Mesenchymal stem cell (in vitro differentiated cells and primary cell): Measurements from ENCODE around the gene LAMC1.

ENCODE experiments used
- DNase-seq: peaks from one replicate; pipeline ENCODE4 v3.0.0-alpha.2; 2013
- H2AFZ ChIP-seq: one replicate; pipeline ENCODE4 v1.6.1; 2013; ENCODE audit warnings: low read depth, mild to moderate bottlenecking, control low read depth, inconsistent platforms, low read length, moderate library complexity
- H2AK5ac ChIP-seq: 2 replicates; pipeline ENCODE4 v1.6.1; 2013; ENCODE audit warnings: low read length, moderate library complexity, mild to moderate bottlenecking, inconsistent platforms; ENCODE audit not compliant: severe bottlenecking
- H2BK120ac ChIP-seq: one replicate; pipeline ENCODE4 v1.6.1; 2013; ENCODE audit warnings: low read depth, mild to moderate bottlenecking, inconsistent platforms, low read length, moderate library complexity
- H2BK12ac ChIP-seq, 2 experiments: one replicate each; pipeline ENCODE4 v1.6.1; 2013; ENCODE audit warnings: inconsistent platforms in 2 of 2, low read length in 2 of 2, mild to moderate bottlenecking in 2 of 2, moderate library complexity in 2 of 2, control low read depth in 1 of 2
- H2BK15ac ChIP-seq: one replicate; pipeline ENCODE4 v1.6.1; 2013; ENCODE audit warnings: mild to moderate bottlenecking, low read depth, inconsistent platforms; ENCODE audit not compliant: poor library complexity, severe bottlenecking
- H2BK5ac ChIP-seq: 2 replicates; pipeline ENCODE4 v1.6.1; 2013; ENCODE audit warnings: low read depth, mild to moderate bottlenecking, low read length, control low read depth, inconsistent platforms; ENCODE audit not compliant: poor library complexity, severe bottlenecking
- H3K14ac ChIP-seq, 2 experiments: one replicate each; pipeline ENCODE4 v1.6.1; 2013; ENCODE audit warnings: inconsistent platforms in 2 of 2, low read length in 2 of 2, control low read depth in 1 of 2, mild to moderate bottlenecking in 1 of 2, moderate library complexity in 1 of 2
- H3K18ac ChIP-seq, 2 experiments: one replicate each; pipeline ENCODE4 v1.6.1; 2013; ENCODE audit warnings: inconsistent platforms in 2 of 2, low read length in 2 of 2, control low read depth in 1 of 2, low read depth in 1 of 2, mild to moderate bottlenecking in 1 of 2
- H3K23ac ChIP-seq, 2 experiments: one replicate each; pipeline ENCODE4 v1.6.1; 2013; ENCODE audit warnings: inconsistent platforms in 2 of 2, low read length in 2 of 2, mild to moderate bottlenecking in 2 of 2, moderate library complexity in 2 of 2, control low read depth in 1 of 2
- H3K27ac ChIP-seq: 2 replicates; pipeline ENCODE4 v1.5.1; 2013; ENCODE audit warnings: mild to moderate bottlenecking, moderate library complexity, low read length, control low read depth, inconsistent platforms; ENCODE audit not compliant: poor library complexity, severe bottlenecking
- H3K27me3 ChIP-seq, 2 experiments: 2 replicates each; pipeline versions ENCODE4 v1.6.1 to v1.7.0; 2013; ENCODE audit warnings: low read length in 2 of 2, mild to moderate bottlenecking in 2 of 2, moderate library complexity in 2 of 2, control low read depth in 1 of 2, inconsistent platforms in 1 of 2; ENCODE audit not compliant: control insufficient read depth in 1 of 2, insufficient read depth in 1 of 2
- H3K36me3 ChIP-seq, 2 experiments: 2 replicates each; pipeline versions ENCODE4 v1.6.1 to v1.7.0; 2013; ENCODE audit warnings: low read length in 2 of 2, control low read depth in 1 of 2, inconsistent platforms in 1 of 2, low read depth in 1 of 2, mild to moderate bottlenecking in 1 of 2; ENCODE audit not compliant: insufficient read depth in 2 of 2, control insufficient read depth in 1 of 2
- H3K4ac ChIP-seq, 2 experiments: one replicate each; pipeline ENCODE4 v1.6.1; 2013; ENCODE audit warnings: inconsistent platforms in 2 of 2, low read length in 2 of 2, mild to moderate bottlenecking in 2 of 2, moderate library complexity in 2 of 2, control low read depth in 1 of 2, low read depth in 1 of 2
- H3K4me1 ChIP-seq: 2 replicates; pipeline ENCODE4 v1.6.1; 2013; ENCODE audit warnings: low read depth, low read length, control low read depth; ENCODE audit not compliant: control insufficient read depth, insufficient read depth
- H3K4me2 ChIP-seq: 2 replicates; pipeline ENCODE4 v1.6.1; 2013; ENCODE audit warnings: low read length, mild to moderate bottlenecking, inconsistent platforms; ENCODE audit not compliant: poor library complexity, severe bottlenecking
- H3K4me3 ChIP-seq, 2 experiments: 2 replicates each; pipeline versions ENCODE4 v1.5.1 to v1.7.0; 2013; ENCODE audit warnings: low read length in 2 of 2, mild to moderate bottlenecking in 2 of 2, control low read depth in 1 of 2, low read depth in 1 of 2; ENCODE audit not compliant: insufficient read depth in 1 of 2
- H3K79me1 ChIP-seq: replicated peaks from 2 replicates; pipeline ENCODE4 v1.6.1; 2013; ENCODE audit warnings: mild to moderate bottlenecking, control low read depth, low read length, inconsistent platforms; ENCODE audit not compliant: poor library complexity, severe bottlenecking
- H3K9ac ChIP-seq: 2 replicates; pipeline ENCODE4 v1.7.0; 2013; ENCODE audit warnings: mild to moderate bottlenecking, low read length, moderate library complexity
- H3K9me3 ChIP-seq: 2 replicates; pipeline ENCODE4 v1.7.0; 2013; ENCODE audit warnings: mild to moderate bottlenecking, low read length; ENCODE audit not compliant: control insufficient read depth
- H4K8ac ChIP-seq: one replicate; pipeline ENCODE4 v1.6.1; 2013; ENCODE audit warnings: inconsistent platforms, mild to moderate bottlenecking, low read length, moderate library complexity
- H4K91ac ChIP-seq: one replicate; pipeline ENCODE4 v1.6.1; 2013; ENCODE audit warnings: mild to moderate bottlenecking, low read length, inconsistent platforms
- WGBS: methylation state at CpG from one replicate; pipeline ENCODE4 v1.1.7; 2013; ENCODE audit warnings: mixed read lengths; 5-methylcytosine and 5-hydroxymethylcytosine counted together

Gene LAMC1

DNA sequence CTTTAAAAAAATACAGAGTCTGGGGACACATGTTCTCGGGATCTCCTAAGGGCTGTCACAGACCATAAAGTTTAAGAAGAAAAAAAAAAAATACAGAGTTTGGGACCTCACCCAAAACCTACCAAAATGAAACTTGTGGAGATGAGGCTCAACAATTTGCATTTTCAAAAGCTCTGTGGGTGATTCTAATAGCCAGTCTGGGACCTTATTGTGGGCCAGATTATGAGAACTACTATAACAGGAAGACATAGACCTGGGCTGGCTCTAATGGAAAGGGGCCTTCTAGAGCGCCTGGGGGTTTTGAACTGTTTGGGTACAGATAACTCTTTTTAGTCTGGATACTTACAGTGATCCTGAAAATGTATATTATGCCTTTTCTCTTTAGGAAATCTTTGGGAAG is 69.1 kb downstream of the LAMC1 start:
- H2AK5ac ChIP-seq: no peak overlapping the region
- WGBS: 100% methylated on average over 1 of the region's 2 CpGs
- H2BK5ac ChIP-seq: no peak overlapping the region
- H3K4ac ChIP-seq: no peak overlapping the region
- H3K9me3 ChIP-seq: no peaks in the 10 kb centered on the region
- H3K36me3 ChIP-seq: peaks cover 0 to 40% of the 10 kb centered on the region in 2 experiments
- no peak overlapping the region for H3K14ac ChIP-seq
- no peak overlapping the region for H2BK12ac ChIP-seq
- no peak overlapping the region for H2AFZ ChIP-seq
- H3K79me1 ChIP-seq: peaks cover 3% of the 10 kb centered on the region
- H3K27ac ChIP-seq: no peak overlapping the region
- peak overlapping the region; percentile 50 for H3K9ac ChIP-seq
- peak overlapping the region in 1 of 2 experiments; percentile 23 for H3K18ac ChIP-seq
- no peak overlapping the region for H2BK15ac ChIP-seq
- no peak overlapping the region for H4K91ac ChIP-seq
- DNase-seq: no peak
- no peak overlapping the region for H3K4me2 ChIP-seq
- no peak overlapping the region for H3K23ac ChIP-seq
- H3K4me1 ChIP-seq: peaks cover 4% of the 10 kb centered on the region
- no peak overlapping the region for H2BK120ac ChIP-seq
- no peak overlapping the region for H3K4me3 ChIP-seq
- H3K27me3 ChIP-seq: no peaks in the 10 kb centered on the region
- no peak overlapping the region for H4K8ac ChIP-seq

DNA sequence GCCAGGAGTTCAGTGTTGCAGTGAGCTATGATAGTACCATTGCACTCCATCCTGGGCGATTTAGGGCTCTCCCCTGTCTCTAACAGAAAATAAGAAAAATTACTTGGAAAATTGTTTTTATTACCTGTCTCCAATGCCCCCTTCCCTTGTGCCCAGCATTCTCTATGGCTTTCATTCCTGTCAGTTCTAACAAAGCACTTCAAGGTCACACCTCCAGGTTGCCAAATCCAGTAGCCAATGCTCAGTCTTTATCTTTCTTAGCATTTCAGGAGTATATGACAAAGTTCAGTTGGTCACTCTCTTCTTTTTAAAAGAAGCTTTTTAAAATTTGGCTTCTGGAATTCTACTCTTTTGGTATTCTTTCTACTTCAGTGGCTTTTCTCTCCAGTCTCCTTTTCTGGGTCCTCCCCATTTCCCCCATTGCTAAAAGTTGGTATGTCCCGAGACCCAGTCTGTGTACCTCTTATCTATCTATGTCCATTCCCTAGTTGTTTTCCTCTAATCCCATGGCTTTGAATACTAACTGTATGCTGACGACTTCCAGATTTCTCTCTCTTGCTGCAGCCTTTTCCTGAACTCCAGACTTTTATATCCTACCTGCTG is 69.9 kb downstream of the LAMC1 start:
- peaks cover 5% of the 10 kb centered on the region for H3K4me1 ChIP-seq
- H2BK5ac ChIP-seq: no peak overlapping the region
- no peak overlapping the region for H2BK15ac ChIP-seq
- peak overlapping the region; percentile 73 for H2AK5ac ChIP-seq
- DNase-seq: no peak
- no peak overlapping the region for H3K4ac ChIP-seq
- no peak overlapping the region for H2BK12ac ChIP-seq
- H2BK120ac ChIP-seq: no peak overlapping the region
- peaks cover 0 to 38% of the 10 kb centered on the region in 2 experiments for H3K36me3 ChIP-seq
- H3K27me3 ChIP-seq: no peaks in the 10 kb centered on the region
- 96% methylated on average over 3 of the region's 3 CpGs for WGBS
- no peak overlapping the region for H3K23ac ChIP-seq
- H3K14ac ChIP-seq: no peak overlapping the region
- H2AFZ ChIP-seq: no peak overlapping the region
- peak overlapping the region; percentile 23 for H3K9ac ChIP-seq
- no peak overlapping the region for H3K4me2 ChIP-seq
- peak overlapping the region; percentile 28 for H3K27ac ChIP-seq
- no peak overlapping the region for H4K91ac ChIP-seq
- no peaks in the 10 kb centered on the region for H3K9me3 ChIP-seq
- no peak overlapping the region for H3K18ac ChIP-seq
- no peak overlapping the region for H4K8ac ChIP-seq
- H3K79me1 ChIP-seq: peaks cover 3% of the 10 kb centered on the region
- H3K4me3 ChIP-seq: no peak overlapping the region

DNA sequence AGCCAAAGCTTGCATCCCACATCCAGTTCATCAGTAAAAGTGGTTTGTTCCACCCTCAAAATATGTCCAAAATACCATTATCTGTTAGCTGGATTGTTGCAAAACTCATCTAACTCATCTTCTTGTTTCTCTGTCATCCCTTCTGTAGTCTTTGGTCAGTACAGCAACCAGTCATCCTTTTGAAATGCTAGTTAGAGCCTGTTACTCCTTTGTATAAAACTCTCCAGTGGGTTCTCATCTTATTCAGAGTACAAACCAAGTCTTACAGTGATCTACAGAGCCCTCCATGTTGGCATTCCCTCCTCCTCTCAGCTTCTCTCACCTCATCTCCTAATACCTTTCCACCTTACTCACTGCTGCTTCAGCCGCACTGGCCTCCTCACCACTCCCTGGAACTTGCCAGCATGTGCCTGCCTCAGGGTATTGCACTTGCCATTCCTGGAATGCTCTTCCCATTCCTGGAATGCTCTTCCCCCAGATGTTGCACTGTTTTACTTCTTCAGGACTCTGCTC is 70.6 kb downstream of the LAMC1 start:
- peaks cover 0 to 38% of the 10 kb centered on the region in 2 experiments for H3K36me3 ChIP-seq
- peak overlapping the region in 1 of 2 experiments; percentile 35 for H3K14ac ChIP-seq
- peaks cover 5% of the 10 kb centered on the region for H3K4me1 ChIP-seq
- H3K9me3 ChIP-seq: no peaks in the 10 kb centered on the region
- H3K9ac ChIP-seq: peak overlapping the region; percentile 39
- no peaks in the 10 kb centered on the region for H3K27me3 ChIP-seq
- H2AK5ac ChIP-seq: peak overlapping the region; percentile 73
- DNase-seq: peak; percentile 73
- 49% methylated on average over 1 of the region's 1 CpG for WGBS
- H2AFZ ChIP-seq: no peak overlapping the region
- H4K8ac ChIP-seq: no peak overlapping the region
- H2BK5ac ChIP-seq: no peak overlapping the region
- H2BK120ac ChIP-seq: no peak overlapping the region
- H3K4me2 ChIP-seq: no peak overlapping the region
- H4K91ac ChIP-seq: no peak overlapping the region
- H3K4ac ChIP-seq: no peak overlapping the region
- peak overlapping the region; percentile 47 for H3K27ac ChIP-seq
- H3K23ac ChIP-seq: no peak overlapping the region
- peaks cover 3% of the 10 kb centered on the region for H3K79me1 ChIP-seq
- no peak overlapping the region for H2BK15ac ChIP-seq
- H3K18ac ChIP-seq: no peak overlapping the region
- H3K4me3 ChIP-seq: no peak overlapping the region
- H2BK12ac ChIP-seq: peak overlapping the region in 1 of 2 experiments; percentile 87

DNA sequence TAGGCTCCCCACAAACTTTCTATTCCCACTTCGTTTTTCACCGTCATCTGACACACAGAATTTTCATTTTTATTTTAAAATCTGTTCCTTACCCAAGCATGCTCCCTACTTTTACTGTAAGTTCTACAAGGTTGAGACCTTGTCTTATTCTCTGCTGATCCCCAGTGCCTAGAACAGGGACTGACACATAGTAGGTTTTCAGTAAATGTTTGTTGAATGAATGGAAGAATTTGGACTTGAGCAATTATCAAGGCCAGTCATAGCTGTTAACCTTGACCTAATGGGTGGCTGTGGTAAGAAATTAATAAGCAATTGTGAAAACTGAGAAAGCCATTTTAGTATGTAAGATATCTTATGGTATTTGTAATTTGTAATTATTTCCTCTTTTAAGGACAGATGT is 71.1 kb downstream of the LAMC1 start:
- H3K4me1 ChIP-seq: peaks cover 5% of the 10 kb centered on the region
- H3K9me3 ChIP-seq: no peaks in the 10 kb centered on the region
- H3K27me3 ChIP-seq: no peaks in the 10 kb centered on the region
- no peak overlapping the region for H3K4ac ChIP-seq
- H2BK120ac ChIP-seq: no peak overlapping the region
- peak overlapping the region; percentile 39 for H3K9ac ChIP-seq
- H3K79me1 ChIP-seq: peaks cover 3% of the 10 kb centered on the region
- H3K18ac ChIP-seq: no peak overlapping the region
- peaks cover 5 to 36% of the 10 kb centered on the region in 2 experiments for H3K36me3 ChIP-seq
- no peak overlapping the region for H3K4me3 ChIP-seq
- no peak overlapping the region for H2AK5ac ChIP-seq
- H2BK15ac ChIP-seq: no peak overlapping the region
- H3K27ac ChIP-seq: no peak overlapping the region
- no peak for DNase-seq
- no peak overlapping the region for H2BK12ac ChIP-seq
- 98% methylated on average over 2 of the region's 2 CpGs for WGBS
- no peak overlapping the region for H2BK5ac ChIP-seq
- H3K23ac ChIP-seq: no peak overlapping the region
- no peak overlapping the region for H2AFZ ChIP-seq
- no peak overlapping the region for H4K8ac ChIP-seq
- no peak overlapping the region for H3K4me2 ChIP-seq
- no peak overlapping the region for H3K14ac ChIP-seq
- H4K91ac ChIP-seq: no peak overlapping the region
